Common myeloid progenitor, CD34-positive (primary cell): ENCODE data around the gene METTL24.

Experiments
- CTCF ChIA-PET: fragments of 350-600 bp; sonication (Branson Sonifier 250); formaldehyde crosslinking; loops from one replicate; lab custom pipeline; 2021; ENCODE audit warnings: antibody characterized with exemption; lab: Charles Lee
- POLR2A ChIA-PET: fragments of 350-600 bp; sonication (Branson Sonifier 250); formaldehyde crosslinking; loops from one replicate; lab custom pipeline; 2021; ENCODE audit warnings: antibody characterized with exemption; lab: Charles Lee
- DNase-seq, 3 donors: peaks; one replicate each; pipeline versions ENCODE4 v3.0.0 to v3.0.0-alpha.2; 2013
- H3K27ac ChIP-seq, 2 experiments: 1 replicate in 1 of 2; 2 replicates in 1 of 2; pipeline ENCODE4 v1.7.0; 2013; ENCODE audit warnings: inconsistent platforms in 2 of 2, low read length in 2 of 2, mild to moderate bottlenecking in 2 of 2, low read depth in 1 of 2, moderate library complexity in 1 of 2; ENCODE audit not compliant: severe bottlenecking in 2 of 2, insufficient read depth in 1 of 2, poor library complexity in 1 of 2
- H3K27me3 ChIP-seq, 5 experiments: replicated peaks in 2 of 5; 1 replicate in 3 of 5; 2 replicates in 2 of 5; pipeline versions ENCODE4 v1.6.1 to v1.7.0; 2013; ENCODE audit warnings: low read length in 4 of 5, mild to moderate bottlenecking in 2 of 5, moderate library complexity in 2 of 5, inconsistent platforms in 1 of 5; ENCODE audit not compliant: insufficient read depth in 5 of 5, control insufficient read depth in 4 of 5
- H3K36me3 ChIP-seq, 4 experiments: 1 replicate in 2 of 4; 2 replicates in 2 of 4; pipeline versions ENCODE4 v1.6.1 to v1.7.0; 2013; ENCODE audit warnings: low read length in 3 of 4, control low read depth in 1 of 4, mild to moderate bottlenecking in 1 of 4; ENCODE audit not compliant: control insufficient read depth in 4 of 4, insufficient read depth in 4 of 4
- H3K4me1 ChIP-seq, 4 experiments: 1 replicate in 3 of 4; 2 replicates in 1 of 4; pipeline versions ENCODE4 v1.6.1 to v1.7.1; 2013; ENCODE audit warnings: low read length in 3 of 4, mild to moderate bottlenecking in 3 of 4, control low read depth in 1 of 4, inconsistent platforms in 1 of 4, moderate library complexity in 1 of 4; ENCODE audit not compliant: control insufficient read depth in 4 of 4, insufficient read depth in 4 of 4; ENCODE audit errors: control extremely low read depth in 1 of 4
- H3K4me3 ChIP-seq, 7 experiments: 1 replicate in 4 of 7; 2 replicates in 3 of 7; pipeline versions ENCODE4 v1.5.1 to v1.7.0; 2013; ENCODE audit warnings: mild to moderate bottlenecking in 7 of 7, low read length in 6 of 7, moderate library complexity in 6 of 7, inconsistent platforms in 2 of 7, low read depth in 2 of 7, control low read depth in 1 of 7; ENCODE audit not compliant: insufficient read depth in 4 of 7, control insufficient read depth in 1 of 7; ENCODE audit errors: extremely low read depth in 1 of 7
- H3K9me3 ChIP-seq, 5 experiments: 1 replicate in 4 of 5; 2 replicates in 1 of 5; pipeline versions ENCODE4 v1.6.1 to v1.7.1; 2013; ENCODE audit warnings: low read length in 4 of 5, mild to moderate bottlenecking in 2 of 5, inconsistent platforms in 1 of 5, low read depth in 1 of 5, moderate library complexity in 1 of 5; ENCODE audit not compliant: control insufficient read depth in 4 of 5, insufficient read depth in 2 of 5; ENCODE audit errors: control extremely low read depth in 1 of 5
- WGBS: methylation state at CpG from one replicate; pipeline ENCODE4 v1.1.5; 2013; ENCODE audit not compliant: insufficient coverage; 5-methylcytosine and 5-hydroxymethylcytosine counted together

Gene METTL24

GRCh38 chr6:110328259-110328658 is 29.9 kb downstream of the METTL24 start:
- CTCF ChIA-PET, result interaction anchor here (1.2 kb wide), 1 partner anchor 14 kb away, joined by 5 read pairs; no protein-coding TSS in a partner anchor
- no peak overlapping the region for H3K4me3 ChIP-seq
- no peaks in the 10 kb centered on the region for H3K27me3 ChIP-seq
- 95% methylated on average over 2 of the region's 2 CpGs for WGBS
- no peak for DNase-seq
- peaks cover 0 to 8% (median 4%) of the 10 kb centered on the region in 4 experiments for H3K4me1 ChIP-seq
- H3K36me3 ChIP-seq, result no peaks in the 10 kb centered on the region
- H3K9me3 ChIP-seq, result no peaks in the 10 kb centered on the region
- H3K27ac ChIP-seq, result no peak overlapping the region
- POLR2A ChIA-PET, result no interaction called here

GRCh38 chr6:110327391-110327790 is 30.8 kb downstream of the METTL24 start:
- 100% methylated on average over 3 of the region's 3 CpGs for WGBS
- no peaks in the 10 kb centered on the region for H3K27me3 ChIP-seq
- no peak overlapping the region for H3K4me3 ChIP-seq
- H3K36me3 ChIP-seq, result no peaks in the 10 kb centered on the region
- ChIA-PET POLR2A (no interaction called here), CTCF (no interaction called here)
- no peak for DNase-seq
- no peaks in the 10 kb centered on the region for H3K9me3 ChIP-seq
- no peak overlapping the region for H3K27ac ChIP-seq
- H3K4me1 ChIP-seq, result peaks cover 0 to 17% (median 13%) of the 10 kb centered on the region in 4 experiments

GRCh38 chr6:110326609-110327008 is 31.5 kb downstream of the METTL24 start:
- Histone ChIP-seq H3K9me3 (no peaks in the 10 kb centered on the region), H3K4me1 (peaks cover 0 to 21% (median 14%) of the 10 kb centered on the region in 4 experiments), H3K27me3 (no peaks in the 10 kb centered on the region), H3K4me3 (no peak overlapping the region), H3K36me3 (no peaks in the 10 kb centered on the region), H3K27ac (no peak overlapping the region)
- DNase-seq, result no peak
- ChIA-PET CTCF (no interaction called here), POLR2A (no interaction called here)
- WGBS, result 100% methylated on average over 1 of the region's 2 CpGs

GRCh38 chr6:110326057-110326456 is 32.1 kb downstream of the METTL24 start:
- Histone ChIP-seq H3K4me1 (peaks cover 0 to 21% (median 14%) of the 10 kb centered on the region in 4 experiments), H3K4me3 (no peak overlapping the region), H3K27me3 (no peaks in the 10 kb centered on the region), H3K9me3 (no peaks in the 10 kb centered on the region), H3K36me3 (no peaks in the 10 kb centered on the region), H3K27ac (no peak overlapping the region)
- 100% methylated on average over 2 of the region's 3 CpGs for WGBS
- ChIA-PET CTCF (no interaction called here), POLR2A (no interaction called here)
- no peak for DNase-seq

GRCh38 chr6:110325197-110325596 is 33.0 kb downstream of the METTL24 start:
- POLR2A ChIA-PET, result no interaction called here
- CTCF ChIA-PET, result no interaction called here

GRCh38 chr6:110324548-110324947 is 33.6 kb downstream of the METTL24 start:
- peaks cover 0 to 21% (median 14%) of the 10 kb centered on the region in 4 experiments for H3K4me1 ChIP-seq
- no peak for DNase-seq

More at GRCh38 chr6:110325197-110325596, 33.0 kb downstream of the METTL24 start:
- Histone ChIP-seq H3K9me3 (no peaks in the 10 kb centered on the region), H3K27me3 (no peaks in the 10 kb centered on the region), H3K36me3 (no peaks in the 10 kb centered on the region), H3K27ac (no peak overlapping the region), H3K4me1 (peaks cover 0 to 21% (median 14%) of the 10 kb centered on the region in 4 experiments), H3K4me3 (no peak overlapping the region)
- no peak for DNase-seq

GRCh38 chr6:110323258-110323657 is 34.9 kb downstream of the METTL24 start:
- H3K4me1 ChIP-seq, result peaks cover 0 to 21% (median 14%) of the 10 kb centered on the region in 4 experiments
- no peak for DNase-seq
- H3K36me3 ChIP-seq, result no peaks in the 10 kb centered on the region
- POLR2A ChIA-PET, result no interaction called here
- H3K27ac ChIP-seq, result no peak overlapping the region
- 100% methylated on average over 4 of the region's 4 CpGs for WGBS
- H3K9me3 ChIP-seq, result no peaks in the 10 kb centered on the region
- no peaks in the 10 kb centered on the region for H3K27me3 ChIP-seq
- CTCF ChIA-PET, result no interaction called here
- no peak overlapping the region for H3K4me3 ChIP-seq

More at GRCh38 chr6:110324548-110324947, 33.6 kb downstream of the METTL24 start:
- ChIA-PET POLR2A (no interaction called here), CTCF (no interaction called here)
- 75% methylated on average over 1 of the region's 3 CpGs for WGBS
- Histone ChIP-seq H3K27me3 (no peaks in the 10 kb centered on the region), H3K4me3 (no peak overlapping the region), H3K36me3 (no peaks in the 10 kb centered on the region), H3K27ac (no peak overlapping the region), H3K9me3 (no peaks in the 10 kb centered on the region)
